ENCODE results near the gene LIN28B.

LIN28B gene

GRCh38 chr6:105015482-105015881, 58.6 kb downstream of the LIN28B start:
- H3K4me3 ChIP-seq (replicated peaks; ENCODE audit: low read depth, low read length): no peak overlapping the region
- peak; percentile 39 for DNase-seq (ENCODE audit: low read depth)
- TF ChIP-seq CTCF (IDR thresholded peaks at IDR 0.05; ENCODE audit: low read length, missing control alignments): no peak

GRCh38 chr6:105019285-105019684, 62.4 kb downstream of the LIN28B start:
- DNase-seq (ENCODE audit: low read depth): no peak
- TF ChIP-seq CTCF (IDR thresholded peaks at IDR 0.05; ENCODE audit: low read length, missing control alignments): no peak
- H3K4me3 ChIP-seq (replicated peaks; ENCODE audit: low read depth, low read length): no peak overlapping the region

GRCh38 chr6:105021399-105021798, 64.5 kb downstream of the LIN28B start:
- no peak for DNase-seq (ENCODE audit: low read depth)
- H3K4me3 ChIP-seq (replicated peaks; ENCODE audit: low read depth, low read length): no peak overlapping the region
- no peak for TF ChIP-seq CTCF (IDR thresholded peaks at IDR 0.05; ENCODE audit: low read length, missing control alignments)

GRCh38 chr6:105022416-105022815, 65.5 kb downstream of the LIN28B start:
- no peak for DNase-seq (ENCODE audit: low read depth)
- TF ChIP-seq CTCF (IDR thresholded peaks at IDR 0.05; ENCODE audit: low read length, missing control alignments): no peak
- H3K4me3 ChIP-seq (replicated peaks; ENCODE audit: low read depth, low read length): no peak overlapping the region

- no peak overlapping the region for H3K4me3 ChIP-seq (replicated peaks; ENCODE audit: low read depth, low read length)
- TF ChIP-seq CTCF (IDR thresholded peaks at IDR 0.05; ENCODE audit: low read length, missing control alignments): no peak
- no peak for DNase-seq (ENCODE audit: low read depth)
Observed at GRCh38 chr6:105024803-105025202, 67.9 kb downstream of the LIN28B start.

GRCh38 chr6:105028898-105029297, 72.0 kb downstream of the LIN28B start:
- no peak for TF ChIP-seq CTCF (IDR thresholded peaks at IDR 0.05; ENCODE audit: low read length, missing control alignments)
- no peak for DNase-seq (ENCODE audit: low read depth)
- no peak overlapping the region for H3K4me3 ChIP-seq (replicated peaks; ENCODE audit: low read depth, low read length)

- no peak for DNase-seq (ENCODE audit: low read depth)
- no peak for TF ChIP-seq CTCF (IDR thresholded peaks at IDR 0.05; ENCODE audit: low read length, missing control alignments)
- no peak overlapping the region for H3K4me3 ChIP-seq (replicated peaks; ENCODE audit: low read depth, low read length)
Observed at GRCh38 chr6:105029581-105029980, 72.7 kb downstream of the LIN28B start.
